Measurements from ENCODE around the gene OR12D3. TPM values are rescaled to one million over a fixed set of nuclear protein-coding genes. Genes with fewer than 3 reads are reported as not detected.

The OR12D3 gene
- total RNA-seq, 3 donors from 2014 or later = not detected

DNA sequence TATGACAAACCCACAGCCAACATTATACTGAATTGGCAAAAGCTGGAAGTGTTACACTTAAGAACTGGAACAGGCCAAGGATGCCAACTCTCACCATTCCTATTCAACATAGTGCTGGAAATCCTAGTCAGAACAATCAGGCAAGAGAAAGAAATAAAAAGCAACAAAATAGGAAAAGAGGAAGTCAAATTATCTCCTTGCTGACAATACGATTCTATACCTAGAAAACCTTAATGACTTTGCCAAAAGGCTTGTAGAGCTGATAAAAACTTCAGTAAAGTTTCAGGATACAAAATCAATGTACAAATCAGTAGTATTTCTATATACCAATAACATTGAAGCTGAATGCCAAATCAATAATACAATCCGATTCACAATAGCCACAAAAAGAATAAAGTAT lies 38.8 kb downstream of the OR12D3 start:
- Mint-ChIP-seq H3K4me3 (no peak overlapping the region), H3K27me3 (ENCODE audit: low read depth) (peaks cover 26% of the 10 kb centered on the region), H3K36me3 (ENCODE audit: insufficient read depth) (no peaks in the 10 kb centered on the region), H3K4me1 (ENCODE audit: low read depth) (no peaks in the 10 kb centered on the region), H3K9me3 (peaks cover 5% of the 10 kb centered on the region)
- ATAC-seq (no peak), DNase-seq (no peak)

DNA sequence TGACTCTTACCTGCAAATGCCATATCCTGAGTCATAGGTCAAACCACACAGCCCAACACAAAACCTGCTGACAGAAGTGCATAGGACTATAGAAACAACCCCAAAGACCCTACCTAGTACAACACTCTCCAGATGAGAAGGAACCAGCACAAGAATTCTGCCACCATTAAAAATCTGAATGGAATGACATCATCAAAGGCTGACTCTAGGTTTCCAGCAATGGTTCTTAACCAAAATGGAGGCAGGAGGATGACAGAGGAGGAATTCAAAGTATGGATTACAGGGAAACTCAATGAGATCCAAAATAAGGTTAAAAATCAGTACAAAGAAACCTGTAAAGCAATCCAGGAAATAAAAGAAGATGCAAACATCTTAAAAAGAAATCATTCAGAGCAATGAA lies 42.4 kb downstream of the OR12D3 start:
- no peaks in the 10 kb centered on the region for H3K36me3 Mint-ChIP-seq (ENCODE audit: insufficient read depth)
- H3K4me3 Mint-ChIP-seq = no peak overlapping the region
- peaks cover 5% of the 10 kb centered on the region for H3K9me3 Mint-ChIP-seq
- no peak for DNase-seq
- no peak for ATAC-seq
- H3K4me1 Mint-ChIP-seq (ENCODE audit: low read depth) = no peaks in the 10 kb centered on the region
- H3K27me3 Mint-ChIP-seq (ENCODE audit: low read depth) = peaks cover 32% of the 10 kb centered on the region

DNA sequence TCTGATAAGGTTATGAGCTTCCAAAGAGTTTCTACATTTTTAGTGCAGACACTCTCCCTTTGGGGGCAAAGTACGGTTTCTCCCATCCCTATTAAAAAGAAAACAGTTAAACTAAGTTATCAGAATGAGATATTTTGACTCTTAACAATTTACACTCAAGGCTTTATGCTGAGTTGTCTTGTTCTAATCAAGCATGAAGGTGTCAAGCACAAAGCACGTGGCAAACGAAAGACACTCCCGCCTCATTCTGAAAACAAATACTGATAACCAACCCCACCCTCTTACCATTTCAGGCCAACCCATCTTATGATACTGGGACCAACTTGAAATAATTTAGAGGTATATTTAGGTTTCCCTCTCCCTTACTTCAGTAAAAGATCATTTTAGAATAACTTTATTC lies 49.3 kb downstream of the OR12D3 start:
- H3K27me3 Mint-ChIP-seq (ENCODE audit: low read depth) = peaks cover 42% of the 10 kb centered on the region
- DNase-seq (no peak), ATAC-seq (no peak)
- H3K36me3 Mint-ChIP-seq (ENCODE audit: insufficient read depth) = no peaks in the 10 kb centered on the region
- no peak overlapping the region for H3K4me3 Mint-ChIP-seq
- no peaks in the 10 kb centered on the region for H3K4me1 Mint-ChIP-seq (ENCODE audit: low read depth)
- H3K9me3 Mint-ChIP-seq = no peaks in the 10 kb centered on the region

Other genes starting within 250 kb of the OR12D3 start
- gene OR2J2, start 204.4 kb downstream of the OR12D3 start, total RNA-seq = not detected
- gene OR14J1, start 73.6 kb downstream of the OR12D3 start, total RNA-seq = not detected
- gene OR5V1, start 6.4 kb downstream of the OR12D3 start, total RNA-seq = not detected
- not detected for gene OR12D2, start 20.3 kb upstream of the OR12D3 start, total RNA-seq
- not detected for gene OR12D1, start 39.6 kb upstream of the OR12D3 start, total RNA-seq
- not detected for gene OR10C1, start 64.0 kb upstream of the OR12D3 start, total RNA-seq
- gene OR11A1, start 81.8 kb upstream of the OR12D3 start, total RNA-seq = not detected
- not detected for gene OR2H1, start 81.9 kb upstream of the OR12D3 start, total RNA-seq
- gene MAS1L, start 112.7 kb upstream of the OR12D3 start, total RNA-seq = not detected
- 1 to 10 TPM; 1.6 to 3.5 (median 3.3) TPM for gene UBD, start 184.4 kb upstream of the OR12D3 start, total RNA-seq
- not detected for gene OR2H2, start 209.8 kb upstream of the OR12D3 start, total RNA-seq

Data from activated T-cell treated with anti-CD3 and anti-CD28 coated beads, Interleukin-2, amount 50 U/mL, for 4 hours (primary cell).